GM23248 (cell line): Measurements from ENCODE around the gene MDH2.

Experiments used
- EZH2 ChIP-seq: fragments of 200-600 bp; sonication (generic); IDR thresholded peaks from 2 replicates; pipeline ENCODE4 v1.6.1; 2018; ENCODE audit warnings: antibody characterized with exemption, mild to moderate bottlenecking; ENCODE audit not compliant: insufficient read depth, poor library complexity, severe bottlenecking
- EZH2phosphoT487 ChIP-seq: fragments of 200-600 bp; sonication (generic); IDR thresholded peaks from 2 replicates; pipeline ENCODE4 v1.6.1; 2018; ENCODE audit warnings: antibody characterized with exemption, moderate library complexity, mild to moderate bottlenecking, low read depth; ENCODE audit not compliant: insufficient read depth

DNA sequence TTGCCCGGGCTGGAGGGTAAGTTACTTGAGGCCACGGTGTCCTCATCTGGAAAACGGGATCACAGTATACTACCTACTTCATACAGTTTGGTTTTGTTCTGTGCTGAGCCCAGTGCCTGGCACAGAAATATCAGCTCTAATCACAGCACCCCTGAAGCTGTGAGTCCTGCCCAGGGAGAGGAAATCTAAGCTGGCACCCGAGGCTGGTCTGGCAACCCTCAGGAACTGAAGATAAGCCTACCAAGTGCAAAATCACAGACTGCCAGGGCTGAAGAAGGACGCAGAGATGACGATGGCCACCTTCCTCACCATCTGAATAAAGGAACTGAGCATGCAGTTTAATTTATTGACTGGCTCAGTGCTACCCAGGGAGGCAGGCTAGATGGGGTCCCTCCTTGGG, 45.8 kb upstream of the MDH2 start:
- no peak for TF ChIP-seq EZH2phosphoT487
- TF ChIP-seq EZH2, result no peak
